GM13976 (cell line): Measurements from ENCODE around the gene NEDD8.

Experiments
- DNase-seq: peaks from one replicate; pipeline ENCODE4 v3.0.0; 2012; ENCODE audit warnings: low spot score
- CTCF ChIP-seq: IDR thresholded peaks from 2 replicates; pipeline ENCODE4 v1.5.1; 2012; ENCODE audit warnings: borderline replicate concordance, mild to moderate bottlenecking; ENCODE audit not compliant: insufficient read depth; ENCODE audit errors: extremely low read depth, missing control alignments, control extremely low read depth
- in situ Hi-C: fragments of 300-500 bp; cut with MboI; formaldehyde crosslinking; loops from one replicate; pipeline ENCODE4 v1.12.0; 2022; ENCODE audit warnings: low sequenced_read_pairs, mixed read lengths, inconsistent platforms; ENCODE audit not compliant: unreplicated experiment

NEDD8 gene

DNA sequence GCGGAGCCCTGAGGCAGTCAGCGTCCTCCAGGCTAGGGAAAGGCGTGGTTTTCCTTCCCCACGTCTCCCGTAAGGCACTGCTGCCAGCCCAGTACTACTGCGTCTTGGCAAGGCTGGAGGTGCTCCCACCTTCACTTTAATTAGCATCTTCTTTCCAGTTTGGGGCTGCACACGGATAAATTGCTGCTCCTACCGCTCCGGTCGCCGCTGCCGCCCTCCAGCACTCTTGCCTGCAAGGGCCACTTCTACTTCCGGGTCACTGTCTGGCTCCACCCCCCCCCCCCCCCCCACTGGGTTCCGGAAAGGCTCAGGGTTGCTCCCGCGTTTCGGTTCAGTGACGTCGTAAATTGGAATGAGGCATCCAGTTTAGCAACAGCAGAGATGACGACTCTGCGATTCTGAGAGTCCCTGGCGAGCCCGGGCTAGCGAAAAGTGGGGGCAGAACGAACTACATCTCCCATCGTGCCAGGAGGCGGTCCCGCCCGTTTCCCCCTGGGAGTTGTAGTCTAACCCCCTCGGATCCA, at the start of gene NEDD8:
Gene NEDD8, minus strand, starts transcription at position 247 of the 524 bp plus-strand sequence. Its CDS starts 100 bp downstream, at position 147.
- in situ Hi-C loops, result no loop called here
- no peak for TF ChIP-seq CTCF

GRCh38 chr14:24281636-24282035, 49.5 kb upstream of the NEDD8 start:
- TF ChIP-seq CTCF, result no peak
- no peak for DNase-seq
- in situ Hi-C loops, result no loop called here

More for the DNA sequence above, at the start of gene NEDD8:
- DNase-seq, result peak; percentile 88

GRCh38 chr14:24280797-24281460, 48.8 kb upstream of the NEDD8 start:
- in situ Hi-C loops, result no loop called here
- TF ChIP-seq CTCF, result no peak
- DNase-seq, result no peak

DNA sequence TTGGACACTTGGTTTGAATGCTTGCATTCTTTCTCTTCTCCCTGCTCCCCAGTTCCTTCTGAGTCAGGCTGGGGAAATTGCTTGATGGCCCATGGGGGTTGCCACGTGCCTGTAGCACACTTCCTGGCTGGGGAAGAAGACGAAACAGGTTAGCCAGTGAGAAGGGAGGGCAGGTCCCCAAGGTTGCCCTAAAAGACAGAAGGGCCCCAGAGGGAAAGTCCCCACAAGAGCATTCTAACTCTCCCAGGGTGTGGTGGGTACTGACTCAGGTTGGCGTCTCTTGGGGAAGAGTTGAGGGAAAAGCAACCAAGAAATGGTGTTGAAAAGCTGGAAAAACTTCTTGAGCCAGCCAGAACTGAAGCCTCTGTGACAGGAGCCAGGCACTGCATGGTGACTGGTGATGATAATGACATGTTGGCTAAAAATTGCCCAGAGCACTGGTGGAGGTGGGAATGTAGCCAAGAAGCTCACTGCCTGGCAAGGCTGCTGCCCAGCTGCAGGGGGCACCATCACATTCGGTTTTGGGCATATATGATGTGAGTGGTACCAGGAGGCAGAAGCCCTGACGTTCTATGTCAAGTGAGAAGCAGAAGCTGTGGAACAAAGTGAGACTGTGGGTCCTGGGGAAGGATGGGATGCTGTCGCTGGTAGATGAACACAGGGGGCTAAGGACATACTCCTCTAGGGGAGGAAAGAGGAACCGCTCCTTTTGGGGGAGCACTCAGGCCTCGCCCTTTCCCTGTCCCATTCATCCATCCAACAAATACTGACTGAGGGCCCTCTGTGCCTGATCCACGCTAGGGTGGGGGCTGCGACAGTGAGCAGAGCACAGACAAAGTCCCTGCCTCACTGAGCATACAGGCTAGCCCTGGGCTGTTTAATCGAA, 47.4 kb upstream of the NEDD8 start:
- DNase-seq, result no peak
- in situ Hi-C loops, result no loop called here
- peak; percentile 29 for TF ChIP-seq CTCF

GRCh38 chr14:24278424-24278823, 46.3 kb upstream of the NEDD8 start:
- in situ Hi-C loops, result no loop called here
- TF ChIP-seq CTCF, result no peak
- no peak for DNase-seq

GRCh38 chr14:24277606-24278321, 45.6 kb upstream of the NEDD8 start:
- in situ Hi-C loops, result no loop called here
- no peak for DNase-seq
- no peak for TF ChIP-seq CTCF
